ENCODE data around the gene APELA.
"Not testable (repeated sequence)": the region's sequence is repeated elsewhere in the genome, so short reads cannot be mapped to it uniquely, and the experiment has no call there.

APELA gene

DNA sequence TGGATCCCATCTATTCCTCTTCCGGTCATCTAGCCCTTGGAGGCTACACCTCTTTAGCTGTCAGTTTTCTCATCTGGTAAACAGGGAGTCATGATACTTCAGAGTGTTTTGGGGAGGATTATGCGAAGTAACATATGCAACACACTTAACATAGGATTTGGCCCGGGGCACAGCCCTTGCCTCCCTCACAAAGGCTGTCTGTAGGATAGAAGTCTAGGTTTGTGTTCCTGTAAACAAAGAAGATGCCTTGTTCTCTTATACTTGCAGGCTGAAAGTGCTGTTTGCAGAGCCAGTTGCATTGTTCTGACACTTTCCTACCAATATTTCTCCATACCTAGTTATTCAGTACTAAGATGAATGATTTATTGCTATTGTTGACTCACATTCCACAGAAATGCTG is 2.2 kb upstream of the APELA start:
- TF ChIP-seq SPI1 (IDR thresholded peaks at IDR 0.05; ENCODE audit: low read depth, low read length) (no peak), POLR2A (IDR thresholded peaks at IDR 0.05; ENCODE audit: low read depth, low read length) (no peak), POU2F2 (IDR thresholded peaks at IDR 0.05; ENCODE audit: low read depth, low read length) (no peak), POLR2AphosphoS5 (IDR thresholded peaks at IDR 0.05; ENCODE audit: low read depth, low read length) (no peak), TAF1 (IDR thresholded peaks at IDR 0.05; ENCODE audit: low read depth, low read length) (no peak), PAX5 (IDR thresholded peaks at IDR 0.05; ENCODE audit: insufficient read depth, low read length, severe bottlenecking) (no peak)
- DNase-seq (ENCODE audit: insufficient read length, low spot score) (no peak), FAIRE-seq (no peak)

GRCh38 chr4:164880489-164881262 is 3.7 kb downstream of the APELA start:
- FAIRE-seq (no peak), DNase-seq (ENCODE audit: insufficient read length, low spot score) (no peak)
- TF ChIP-seq PAX5 (IDR thresholded peaks at IDR 0.05; ENCODE audit: insufficient read depth, low read length, severe bottlenecking) (no peak), POU2F2 (IDR thresholded peaks at IDR 0.05; ENCODE audit: low read depth, low read length) (no peak)

- no peak for DNase-seq (ENCODE audit: insufficient read length, low spot score)
- FAIRE-seq = peak; percentile 61
- no peak for TF ChIP-seq PAX5 (IDR thresholded peaks at IDR 0.05; ENCODE audit: insufficient read depth, low read length, severe bottlenecking)
Observed at GRCh38 chr4:164888096-164888715, 11.2 kb downstream of the APELA start.

DNA sequence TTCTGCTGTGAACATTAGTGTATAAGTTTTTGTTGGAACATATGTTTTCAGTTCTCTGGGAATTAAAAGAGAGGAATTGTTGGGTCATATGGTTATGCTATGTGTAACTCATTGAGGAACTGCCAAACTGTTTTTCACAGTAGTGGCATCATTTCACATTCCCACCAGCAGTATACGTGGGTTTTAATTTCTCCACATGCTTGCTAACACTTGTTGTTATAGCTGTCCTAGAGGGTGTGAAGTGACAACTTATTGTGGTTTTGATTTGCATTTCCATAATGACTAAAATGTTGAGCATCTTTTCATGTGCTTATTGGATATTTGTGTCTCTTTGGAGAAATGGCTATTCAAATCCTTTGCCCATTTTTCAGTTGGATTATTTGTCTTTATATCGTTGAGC is 13.7 kb downstream of the APELA start:
- FAIRE-seq (peak; percentile 40), DNase-seq (ENCODE audit: insufficient read length, low spot score) (no peak)
- TF ChIP-seq PAX5 (IDR thresholded peaks at IDR 0.05; ENCODE audit: insufficient read depth, low read length, severe bottlenecking) = no peak
- TF ChIP-seq POU2F2 (IDR thresholded peaks at IDR 0.05; ENCODE audit: low read depth, low read length) = no peak
- no peak for TF ChIP-seq POLR2A (IDR thresholded peaks at IDR 0.05; ENCODE audit: low read depth, low read length)
- no peak for TF ChIP-seq POLR2AphosphoS5 (IDR thresholded peaks at IDR 0.05; ENCODE audit: low read depth, low read length)
- no peak for TF ChIP-seq TAF1 (IDR thresholded peaks at IDR 0.05; ENCODE audit: low read depth, low read length)
- no peak for TF ChIP-seq SPI1 (IDR thresholded peaks at IDR 0.05; ENCODE audit: low read depth, low read length)

GRCh38 chr4:164892018-164892417 is 15.0 kb downstream of the APELA start:
- FAIRE-seq (peak; percentile 90), DNase-seq (ENCODE audit: insufficient read length, low spot score) (no peak)
- TF ChIP-seq PAX5 (IDR thresholded peaks at IDR 0.05; ENCODE audit: insufficient read depth, low read length, severe bottlenecking) (peak; percentile 64), SPI1 (IDR thresholded peaks at IDR 0.05; ENCODE audit: low read depth, low read length) (no peak)

GRCh38 chr4:164894702-164895101 is 17.7 kb downstream of the APELA start:
- TF ChIP-seq POU2F2 (IDR thresholded peaks at IDR 0.05; ENCODE audit: low read depth, low read length) = no peak
- no peak for TF ChIP-seq POLR2AphosphoS5 (IDR thresholded peaks at IDR 0.05; ENCODE audit: low read depth, low read length)
- no peak for TF ChIP-seq PAX5 (IDR thresholded peaks at IDR 0.05; ENCODE audit: insufficient read depth, low read length, severe bottlenecking)
- DNase-seq (ENCODE audit: insufficient read length, low spot score) (no peak), FAIRE-seq (no peak)

DNA sequence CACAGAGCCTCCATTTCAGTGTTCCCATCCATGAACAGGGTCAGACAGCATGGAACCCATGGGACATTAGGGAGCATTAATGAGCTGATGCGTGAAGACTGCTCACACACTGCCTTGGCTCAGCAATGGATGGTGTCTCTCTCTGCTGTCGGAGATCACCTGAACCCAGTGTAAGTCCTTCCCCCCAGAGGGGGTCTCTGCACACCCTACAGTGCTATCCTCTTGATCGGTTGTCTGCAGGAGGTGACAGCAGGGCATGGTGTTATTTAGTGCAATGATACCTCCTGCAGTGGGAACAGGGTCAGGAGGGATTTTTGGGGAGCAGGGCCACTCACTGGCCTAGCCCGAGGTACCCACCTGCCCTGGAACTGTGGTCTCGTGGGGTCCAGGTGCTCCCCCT is 25.6 kb downstream of the APELA start:
- DNase-seq (ENCODE audit: insufficient read length, low spot score) (no peak), FAIRE-seq (no peak)
- TF ChIP-seq SPI1 (IDR thresholded peaks at IDR 0.05; ENCODE audit: low read depth, low read length) = no peak

DNA sequence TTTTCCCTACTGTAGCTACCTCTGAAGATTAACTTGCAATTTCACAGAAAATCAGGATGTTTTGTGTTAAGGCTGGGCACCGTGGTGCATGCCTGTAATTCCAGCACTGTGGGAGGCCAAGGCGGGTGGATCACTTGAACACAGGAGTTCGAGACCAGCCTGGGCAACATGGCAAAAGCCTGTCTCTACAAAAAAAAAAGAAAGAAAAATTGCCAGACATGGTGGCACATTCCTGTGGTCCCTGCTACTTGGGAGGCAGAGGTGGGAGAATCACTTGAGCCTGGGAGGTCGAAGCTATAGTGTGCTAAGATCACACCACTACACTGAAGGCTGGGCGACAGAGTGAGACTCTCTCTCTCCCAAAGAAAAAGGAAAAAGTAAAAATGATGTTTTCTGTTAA is 27.4 kb downstream of the APELA start:
- FAIRE-seq (no peak), DNase-seq (ENCODE audit: insufficient read length, low spot score) (no peak)
- TF ChIP-seq TAF1 (IDR thresholded peaks at IDR 0.05; ENCODE audit: low read depth, low read length) (no peak), POU2F2 (IDR thresholded peaks at IDR 0.05; ENCODE audit: low read depth, low read length) (no peak), SPI1 (IDR thresholded peaks at IDR 0.05; ENCODE audit: low read depth, low read length) (no peak), PAX5 (IDR thresholded peaks at IDR 0.05; ENCODE audit: insufficient read depth, low read length, severe bottlenecking) (no peak), POLR2AphosphoS5 (IDR thresholded peaks at IDR 0.05; ENCODE audit: low read depth, low read length) (no peak), POLR2A (IDR thresholded peaks at IDR 0.05; ENCODE audit: low read depth, low read length) (no peak)

DNA sequence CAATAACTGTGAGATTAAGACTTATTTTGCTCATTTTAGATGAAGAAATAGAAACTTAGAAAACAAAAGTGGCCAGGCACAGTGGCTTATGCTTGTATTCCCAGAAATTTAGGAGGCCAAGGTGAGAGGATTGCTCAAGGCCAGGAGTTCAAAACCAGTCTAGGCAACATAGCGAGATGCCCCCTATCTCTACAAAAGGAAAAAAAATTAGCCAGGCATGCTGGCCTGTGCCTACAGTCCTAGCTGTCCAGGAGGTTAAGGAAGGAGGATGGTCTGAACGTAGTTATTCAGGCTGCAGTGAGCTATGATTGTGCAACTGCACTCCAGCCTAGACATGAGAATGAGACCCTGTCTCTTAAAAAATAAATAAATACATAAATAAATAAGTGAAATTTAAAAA is 28.0 kb downstream of the APELA start:
- FAIRE-seq (no peak), DNase-seq (ENCODE audit: insufficient read length, low spot score) (no peak)
- TF ChIP-seq SPI1 (IDR thresholded peaks at IDR 0.05; ENCODE audit: low read depth, low read length) (no peak), TAF1 (IDR thresholded peaks at IDR 0.05; ENCODE audit: low read depth, low read length) (no peak), POLR2A (IDR thresholded peaks at IDR 0.05; ENCODE audit: low read depth, low read length) (no peak), POU2F2 (IDR thresholded peaks at IDR 0.05; ENCODE audit: low read depth, low read length) (no peak), POLR2AphosphoS5 (IDR thresholded peaks at IDR 0.05; ENCODE audit: low read depth, low read length) (no peak), PAX5 (IDR thresholded peaks at IDR 0.05; ENCODE audit: insufficient read depth, low read length, severe bottlenecking) (no peak)

DNA sequence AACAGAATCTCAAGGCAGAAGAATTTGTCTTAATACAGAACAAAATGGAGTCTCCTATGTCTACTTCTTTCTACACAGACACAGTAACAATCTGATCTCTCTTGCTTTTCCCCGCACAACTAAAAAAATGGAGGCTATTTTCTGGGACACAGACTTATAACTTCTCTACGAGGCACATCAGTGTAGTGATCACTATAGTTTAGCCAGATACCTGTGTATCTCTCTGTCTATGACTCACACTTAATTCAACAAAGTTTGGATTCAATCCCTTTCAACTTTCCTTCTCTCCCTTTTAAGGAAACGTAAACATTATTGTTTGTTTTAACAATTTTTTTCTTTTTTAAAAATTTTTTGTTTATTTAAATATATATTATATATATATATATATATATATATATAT is 29.4 kb downstream of the APELA start:
- no peak for TF ChIP-seq POLR2AphosphoS5 (IDR thresholded peaks at IDR 0.05; ENCODE audit: low read depth, low read length)
- no peak for TF ChIP-seq POU2F2 (IDR thresholded peaks at IDR 0.05; ENCODE audit: low read depth, low read length)
- FAIRE-seq (no peak), DNase-seq (ENCODE audit: insufficient read length, low spot score) (no peak)

DNA sequence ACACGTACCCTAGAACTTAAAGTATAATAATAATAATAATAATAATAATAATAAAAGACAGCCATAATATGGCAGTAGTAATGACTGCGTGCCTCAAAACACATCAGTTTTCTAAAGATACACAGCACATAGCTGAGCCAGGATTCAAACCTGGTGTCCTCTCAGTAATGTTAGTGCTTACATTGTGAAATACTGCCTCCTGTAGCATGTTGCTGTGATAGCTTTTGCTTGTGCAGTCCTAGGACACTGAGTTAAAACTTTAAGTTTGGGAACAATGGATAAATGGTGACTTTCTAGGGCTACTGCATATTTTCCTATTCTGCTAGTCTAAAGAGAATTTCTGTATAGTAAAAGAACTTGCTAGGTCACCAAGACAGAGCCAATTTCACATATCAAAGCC is 36.5 kb downstream of the APELA start:
- peak; percentile 16 for FAIRE-seq
- not testable (repeated sequence) for DNase-seq (ENCODE audit: insufficient read length, low spot score)
